GM23338 (cell line): ENCODE measurements around the gene BNC2. TPM values are rescaled to one million over a fixed set of nuclear protein-coding genes. Genes with fewer than 3 reads are reported as not detected.

ENCODE experiments used
- ATAC-seq: fragments of 200-7000 bp; cut with Tn5 transposase; 3 replicates; pipeline ENCODE4 v1.9.1; 2020
- DNase-seq: peaks from one replicate; pipeline ENCODE4 v3.0.0-alpha.2; 2015; ENCODE audit warnings: low spot score
- H2AFZ ChIP-seq: fragments of 200-600 bp; sonication (generic); 2 replicates; pipeline ENCODE4 v1.8.0; 2016; ENCODE audit warnings: antibody characterized with exemption, mild to moderate bottlenecking, moderate library complexity
- H3F3A ChIP-seq: fragments of 200-600 bp; sonication (generic); replicated peaks from 2 replicates; pipeline ENCODE4 v1.8.0; 2017; ENCODE audit warnings: antibody characterized with exemption, mixed run types, low read depth
- H3K27ac ChIP-seq: fragments of 200-600 bp; sonication (generic); 2 replicates; pipeline ENCODE4 v1.6.1; 2016; ENCODE audit warnings: low read depth
- H3K27me3 ChIP-seq: fragments of 200-600 bp; sonication (generic); 2 replicates; pipeline ENCODE4 v1.8.0; 2016; ENCODE audit warnings: mild to moderate bottlenecking, mixed run types, moderate library complexity; ENCODE audit not compliant: insufficient read depth
- H3K36me3 ChIP-seq: fragments of 200-600 bp; sonication (generic); 2 replicates; pipeline ENCODE4 v1.8.0; 2016; ENCODE audit warnings: mild to moderate bottlenecking; ENCODE audit not compliant: insufficient read depth
- H3K4me1 ChIP-seq: fragments of 200-600 bp; sonication (generic); 2 replicates; pipeline ENCODE4 v1.8.0; 2016; ENCODE audit warnings: mild to moderate bottlenecking, moderate library complexity; ENCODE audit not compliant: insufficient read depth
- H3K4me2 ChIP-seq: fragments of 200-600 bp; sonication (generic); 2 replicates; pipeline ENCODE4 v1.7.1; 2017; ENCODE audit warnings: mixed run types
- H3K4me3 ChIP-seq: fragments of 200-600 bp; sonication (generic); 2 replicates; pipeline ENCODE4 v1.6.1; 2016; ENCODE audit warnings: mixed run types
- H3K79me2 ChIP-seq: fragments of 200-600 bp; sonication (generic); replicated peaks from 2 replicates; pipeline ENCODE4 v1.8.0; 2017; ENCODE audit warnings: mild to moderate bottlenecking; ENCODE audit not compliant: insufficient read depth
- H3K9me2 ChIP-seq: fragments of 200-600 bp; sonication (generic); 2 replicates; pipeline ENCODE4 v1.8.0; 2017; ENCODE audit not compliant: insufficient read depth
- H4K20me1 ChIP-seq: fragments of 200-600 bp; sonication (generic); replicated peaks from 2 replicates; pipeline ENCODE4 v1.8.0; 2017; ENCODE audit warnings: mild to moderate bottlenecking; ENCODE audit not compliant: insufficient read depth
- H3K27ac Mint-ChIP-seq: 2 replicates; pipeline ENCODE4 v1.8.0; 2020; ENCODE audit warnings: inconsistent platforms, mild to moderate bottlenecking, moderate library complexity, mixed read lengths
- H3K27me3 Mint-ChIP-seq: 3 replicates; pipeline ENCODE4 v1.8.0; 2022; ENCODE audit warnings: low read depth, mild to moderate bottlenecking, moderate library complexity, mixed read lengths, inconsistent platforms; ENCODE audit not compliant: insufficient read depth, poor library complexity
- H3K36me3 Mint-ChIP-seq: 3 replicates; pipeline ENCODE4 v1.8.0; 2021; ENCODE audit warnings: low read depth, mild to moderate bottlenecking, inconsistent platforms, moderate library complexity, mixed read lengths
- H3K4me1 Mint-ChIP-seq: 3 replicates; pipeline ENCODE4 v1.8.0; 2020; ENCODE audit warnings: mild to moderate bottlenecking, inconsistent platforms, mixed read lengths
- H3K4me3 Mint-ChIP-seq: 3 replicates; pipeline ENCODE4 v1.8.0; 2021; ENCODE audit warnings: moderate library complexity, mild to moderate bottlenecking, inconsistent platforms, mixed read lengths
- H3K9me3 Mint-ChIP-seq: 3 replicates; pipeline ENCODE4 v1.8.0; 2020; ENCODE audit warnings: moderate library complexity, mild to moderate bottlenecking, inconsistent platforms, mixed read lengths
- CREB1 ChIP-seq: fragments of 250-450 bp; sonication (Bioruptor Pico); IDR thresholded peaks from 2 replicates; pipeline ENCODE4 v1.5.0; 2020; ENCODE audit warnings: low read depth, mild to moderate bottlenecking, moderate library complexity
- CTCF ChIP-seq, 2 experiments: fragments of 200-600 bp in 1 of 2; sonication (generic) in 1 of 2; conservative IDR thresholded peaks; 2 replicates each; pipeline versions ENCODE4 v1.5.1 to v1.6.1; 2016 to 2017; ENCODE audit warnings: antibody characterized with exemption in 2 of 2, low read depth in 2 of 2, mild to moderate bottlenecking in 2 of 2, moderate library complexity in 1 of 2
- ETS1 ChIP-seq: IDR thresholded peaks from 2 replicates; pipeline ENCODE4 v1.6.1; 2016; ENCODE audit warnings: antibody characterized with exemption
- EZH2 ChIP-seq: fragments of 200-600 bp; sonication (generic); IDR thresholded peaks from one replicate; pipeline ENCODE4 v1.8.0; 2017; ENCODE audit warnings: antibody characterized with exemption, mild to moderate bottlenecking, low read depth; ENCODE audit not compliant: unreplicated experiment
- EZH2phosphoT487 ChIP-seq: fragments of 200-600 bp; sonication (generic); IDR thresholded peaks from one replicate; pipeline ENCODE4 v1.8.1; 2018; ENCODE audit warnings: antibody characterized with exemption; ENCODE audit not compliant: unreplicated experiment
- JUNB ChIP-seq: IDR thresholded peaks from one replicate; pipeline ENCODE4 v1.6.1; 2016; ENCODE audit warnings: antibody characterized with exemption; ENCODE audit not compliant: unreplicated experiment
- REST ChIP-seq: IDR thresholded peaks from one replicate; pipeline ENCODE4 v1.6.1; 2018; ENCODE audit warnings: antibody characterized with exemption; ENCODE audit not compliant: unreplicated experiment
- STAT1 ChIP-seq: IDR thresholded peaks from one replicate; pipeline ENCODE4 v1.6.1; 2016; ENCODE audit warnings: antibody characterized with exemption; ENCODE audit not compliant: unreplicated experiment
- ZNF114 ChIP-seq: fragments of 250-450 bp; sonication (Bioruptor Pico); IDR thresholded peaks from 2 replicates; pipeline ENCODE4 v1.5.0; 2020; ENCODE audit warnings: mild to moderate bottlenecking, moderate library complexity
- ZNF331 ChIP-seq: fragments of 250-450 bp; sonication (Bioruptor Pico); IDR thresholded peaks from 2 replicates; pipeline ENCODE4 v1.5.0; 2020; ENCODE audit warnings: low read depth, mild to moderate bottlenecking, moderate library complexity
- ZNF462 ChIP-seq: fragments of 250-450 bp; sonication (Bioruptor Pico); IDR thresholded peaks from 2 replicates; pipeline ENCODE4 v1.5.0; 2020; ENCODE audit warnings: mild to moderate bottlenecking, moderate library complexity
- polyA plus RNA-seq: library from polyadenylated mRNA; unstranded; fragments of >200 nt; fragmentation: Nextera tagmentation; extraction: Ambion mirVana; gene quantifications from 2 replicates; pipeline ENCODE4 v1.2.1, GENCODE V29; 2016
- total RNA-seq: library from RNA; depleted of rRNA; stranded (reverse); fragments of >200 nt; shearing (Covaris generic); gene quantifications from 2 replicates; pipeline ENCODE4 v1.2.3, GENCODE V29; 2014

The BNC2 gene
- total and polyA plus RNA-seq, 2 experiments from 2014 or later, result 12.7 to 13.2 TPM

GRCh38 chr9:16815079-16815478, 55.4 kb downstream of the BNC2 start:
- no peak overlapping the region for H3K27ac ChIP-seq
- ATAC-seq, result no peak
- no peak for DNase-seq
- no peaks in the 10 kb centered on the region for H3K9me2 ChIP-seq
- Mint-ChIP-seq H3K9me3 (no peaks in the 10 kb centered on the region), H3K4me1 (peaks cover 52% of the 10 kb centered on the region), H3K27me3 (peaks cover 10% of the 10 kb centered on the region), H3K4me3 (no peak overlapping the region), H3K36me3 (peaks cover 7% of the 10 kb centered on the region; the same call in 1 of the 3 replicates), H3K27ac (no peak overlapping the region; the same call in 1 of the 2 replicates)
- no peaks in the 10 kb centered on the region for H3K36me3 ChIP-seq
- no peaks in the 10 kb centered on the region for H4K20me1 ChIP-seq
- no peaks in the 10 kb centered on the region for H3K27me3 ChIP-seq
- no peaks in the 10 kb centered on the region for H3F3A ChIP-seq
- TF ChIP-seq JUNB, result no peak
- TF ChIP-seq CREB1 (CRISPR knock-in tag), result no peak
- no peak for TF ChIP-seq REST
- TF ChIP-seq STAT1, result no peak
- no peak for TF ChIP-seq ZNF331 (CRISPR knock-in tag)
- TF ChIP-seq CTCF (conservative IDR thresholded peaks at IDR 0.05; ENCODE audit: low read depth in 2 of 2), result no peak
- no peak for TF ChIP-seq EZH2phosphoT487
- TF ChIP-seq EZH2, result no peak
- no peak for TF ChIP-seq ZNF114 (CRISPR knock-in tag)
- TF ChIP-seq ETS1, result no peak
- TF ChIP-seq ZNF462 (CRISPR knock-in tag), result no peak
- H3K4me1 ChIP-seq, result peaks cover 39% of the 10 kb centered on the region
- H3K4me2 ChIP-seq, result no peak overlapping the region
- H3K79me2 ChIP-seq, result peaks cover 40% of the 10 kb centered on the region
- H3K4me3 ChIP-seq, result no peak overlapping the region
- H2AFZ ChIP-seq, result no peak overlapping the region
